Skin epidermis (tissue), 12 donors: ENCODE data around the gene SOHLH1.

ENCODE experiments used
- H3K27ac ChIP-seq, 21 experiments: fragments of 200-600 bp; sonication (generic) in 11 of 21; one replicate each; pipeline ENCODE4 v1.5.0; 2020; ENCODE audit warnings: mild to moderate bottlenecking in 3 of 21, inconsistent platforms in 2 of 21, moderate library complexity in 2 of 21
- H3K4me3 ChIP-seq, 7 experiments: fragments of 200-600 bp; sonication (generic) in 2 of 7; one replicate each; pipeline ENCODE4 v1.5.0; 2020; ENCODE audit warnings: inconsistent platforms in 2 of 7, mild to moderate bottlenecking in 2 of 7, moderate library complexity in 1 of 7

SOHLH1 gene

DNA sequence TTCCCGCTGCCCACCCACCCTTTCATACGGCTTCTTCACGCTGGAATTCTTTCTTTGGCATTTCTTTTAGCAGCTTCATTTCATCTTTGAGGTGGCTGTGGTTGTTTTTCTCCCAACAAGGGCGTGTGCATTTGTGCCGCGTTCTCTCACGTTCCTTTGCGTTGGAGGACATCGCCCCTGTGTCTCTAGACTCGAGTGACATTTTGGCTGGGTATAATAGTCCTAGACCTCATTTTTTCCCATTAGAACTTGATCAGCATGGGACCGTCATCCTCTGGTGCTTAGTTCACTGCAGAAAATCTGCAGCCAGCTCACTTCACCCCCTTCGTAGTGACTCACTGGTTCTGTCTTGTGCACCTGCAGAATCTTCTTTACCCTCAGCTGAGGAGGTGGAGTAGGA, 32.2 kb upstream of the SOHLH1 start:
- H3K27ac ChIP-seq: no peak overlapping the region

DNA sequence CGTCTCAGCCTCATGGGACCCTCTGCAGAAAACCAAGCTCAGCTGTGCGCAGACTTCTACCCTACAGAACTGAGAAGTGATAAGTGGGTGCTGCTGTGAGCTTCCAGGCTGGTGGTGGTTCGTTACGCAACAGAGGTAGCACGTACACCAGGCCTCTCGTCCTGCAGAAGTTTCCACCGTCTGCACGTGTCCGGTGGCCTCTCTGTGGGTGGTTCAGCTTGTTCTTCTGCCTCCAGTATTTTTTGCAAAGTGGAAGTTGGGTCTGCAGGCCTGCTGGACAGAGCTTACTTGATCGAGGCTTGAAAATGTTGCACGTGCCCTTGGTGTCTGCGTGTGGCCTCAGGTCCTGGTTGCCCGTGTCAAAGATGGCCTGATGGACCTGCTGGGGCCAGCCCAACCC, 30.2 kb upstream of the SOHLH1 start:
- Histone ChIP-seq H3K4me3 (no peak overlapping the region), H3K27ac (no peak overlapping the region)

More for the DNA sequence above, 32.2 kb upstream of the SOHLH1 start:
- no peak overlapping the region for H3K4me3 ChIP-seq

DNA sequence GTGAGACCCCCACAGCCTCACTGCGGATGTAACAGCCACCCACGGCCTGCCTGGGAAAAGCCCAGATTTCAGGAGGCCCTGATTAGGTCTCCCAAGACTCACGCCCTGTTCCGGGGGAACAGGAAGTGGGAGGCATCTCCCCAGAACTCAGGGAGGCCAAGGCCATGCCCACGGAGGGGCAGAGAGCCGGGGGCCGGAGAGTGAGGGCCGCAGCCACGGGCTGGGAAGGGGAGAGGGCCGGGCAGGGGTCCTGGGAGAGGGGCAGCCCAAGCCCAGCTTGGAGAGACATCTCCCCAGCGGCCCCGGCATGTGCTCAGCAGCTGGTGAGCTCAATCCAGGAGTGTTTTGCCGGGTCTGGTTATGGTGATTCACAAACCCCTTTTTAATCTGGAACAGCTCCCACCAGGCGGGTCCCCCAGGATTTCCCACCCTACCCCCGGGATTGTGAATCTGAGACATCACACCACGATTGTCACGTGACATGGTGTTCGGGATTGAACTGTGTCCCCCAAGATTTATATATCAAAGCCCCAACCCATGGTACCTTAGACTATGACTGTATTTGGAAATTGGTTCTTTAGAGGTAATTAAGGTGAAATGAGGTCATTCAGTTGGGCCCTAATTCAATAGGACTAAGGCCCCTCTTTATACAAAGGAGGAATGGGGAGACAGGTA, 29.3 kb upstream of the SOHLH1 start:
- Histone ChIP-seq H3K27ac (no peak overlapping the region), H3K4me3 (no peak overlapping the region)

DNA sequence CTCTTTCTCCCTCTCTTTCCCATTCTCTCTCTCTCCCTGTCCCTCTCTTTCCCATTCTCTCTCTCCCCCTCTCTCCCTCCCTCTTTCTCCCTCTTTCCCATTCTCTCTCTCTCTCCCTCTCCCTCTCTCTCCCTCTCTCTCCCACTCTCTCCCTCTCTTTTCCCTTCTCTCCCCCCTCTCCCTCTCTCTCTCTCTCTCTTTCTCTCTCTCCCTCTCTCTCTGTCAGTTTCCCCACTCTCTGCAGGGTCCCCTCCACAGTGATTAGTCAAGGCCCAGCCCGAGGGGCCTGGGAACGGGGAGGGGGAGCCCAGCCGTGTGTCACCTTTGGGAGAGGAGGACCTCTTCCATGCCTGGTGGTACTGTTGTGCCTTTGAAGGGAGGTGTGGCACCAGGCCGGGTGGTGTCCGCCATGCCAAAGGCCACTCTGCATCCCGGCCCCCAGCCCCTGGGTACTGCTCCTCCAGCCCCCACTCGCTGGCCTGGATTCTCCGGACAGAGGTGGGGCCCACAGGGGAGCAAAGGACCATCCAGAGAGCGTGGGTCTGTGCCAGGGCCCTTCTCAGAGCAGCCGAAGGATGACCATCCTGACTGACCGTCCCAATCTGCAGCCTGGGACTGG, 28.1 kb upstream of the SOHLH1 start:
- H3K27ac ChIP-seq: no peak overlapping the region
- no peak overlapping the region for H3K4me3 ChIP-seq

DNA sequence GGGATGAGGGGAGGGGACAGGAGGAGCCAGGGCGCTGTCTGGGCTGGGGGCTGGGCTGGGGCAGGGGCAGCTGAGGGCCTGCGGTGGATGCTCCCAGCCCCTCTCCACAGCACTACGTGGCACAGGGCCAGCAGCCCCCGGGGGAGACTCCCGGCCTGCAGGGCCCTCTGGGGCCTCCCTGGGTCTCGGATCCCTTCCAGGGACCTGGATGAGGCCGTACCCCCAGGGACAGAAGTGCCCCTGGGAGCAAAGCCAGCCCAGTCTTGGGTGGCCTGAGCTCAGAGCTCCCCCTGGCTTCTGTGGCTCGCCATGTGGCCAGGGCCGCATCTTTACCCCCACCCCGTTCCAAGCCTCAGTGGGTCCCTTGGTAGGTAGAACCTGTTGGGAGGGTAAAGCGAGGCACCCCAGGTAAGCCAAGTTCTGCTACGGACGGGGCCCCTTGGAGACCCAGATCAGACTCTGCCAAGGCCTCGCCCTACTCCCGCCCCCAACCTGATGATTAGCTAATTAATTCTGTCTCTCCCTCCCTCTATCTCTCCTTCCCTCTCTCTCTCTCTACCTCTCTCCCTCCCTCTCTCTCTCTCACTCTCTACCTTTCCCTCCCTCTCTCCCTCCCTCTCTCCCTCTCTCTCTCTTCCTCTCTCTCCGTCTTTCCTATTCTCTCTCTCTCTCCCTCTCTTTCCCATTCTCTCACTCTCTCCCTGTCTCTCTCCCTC, 27.0 kb upstream of the SOHLH1 start:
- Histone ChIP-seq H3K4me3 (no peak overlapping the region), H3K27ac (no peak overlapping the region)

DNA sequence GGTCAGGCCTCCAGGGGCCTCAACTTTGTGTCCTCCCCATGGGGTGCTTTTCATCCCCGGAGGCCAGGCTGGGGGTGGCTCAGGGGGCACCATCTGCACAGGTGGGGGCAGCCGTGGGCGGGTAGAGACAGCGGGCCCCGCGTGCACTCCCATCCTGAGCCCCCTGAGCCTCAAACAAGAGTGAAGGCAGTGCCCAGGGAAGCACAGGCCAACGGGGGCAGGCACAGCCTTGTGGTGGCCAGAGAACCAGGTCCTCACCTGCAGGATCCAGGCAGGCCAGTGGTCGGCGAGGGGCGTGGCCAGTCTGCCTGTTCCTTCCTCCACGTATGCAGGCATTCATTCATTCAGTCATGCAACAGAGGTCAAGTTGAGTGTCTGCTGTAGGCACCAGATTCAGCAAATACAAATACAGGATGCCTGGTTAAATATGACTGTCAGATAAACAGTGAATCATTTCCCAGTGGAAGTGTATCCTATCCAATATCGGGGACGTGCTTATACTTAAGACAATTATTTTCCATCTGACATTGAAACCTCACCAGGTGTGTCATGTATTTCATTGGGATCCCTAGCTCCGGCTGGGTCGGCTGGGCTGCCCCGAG, 25.0 kb upstream of the SOHLH1 start:
- Histone ChIP-seq H3K4me3 (no peak overlapping the region), H3K27ac (no peak overlapping the region)

DNA sequence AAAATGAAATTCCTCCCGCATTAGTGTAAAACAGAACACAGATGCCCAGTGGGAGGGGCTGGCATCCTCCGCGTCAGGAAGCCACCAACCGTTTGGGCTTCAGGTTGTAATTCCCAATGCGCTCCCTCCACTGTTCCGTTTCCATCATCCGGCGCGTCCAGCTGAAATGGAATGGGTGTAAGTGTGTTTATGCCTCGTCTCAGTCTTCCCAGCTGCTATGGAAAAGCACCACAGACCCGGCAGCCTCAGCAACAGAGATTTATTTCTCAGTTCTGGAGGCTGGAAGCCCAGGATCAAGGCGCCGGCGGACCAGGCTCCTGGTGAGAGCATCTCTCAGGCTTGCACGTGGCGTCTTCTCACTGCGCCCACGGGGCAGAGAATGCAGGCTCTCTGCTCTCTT, 23.1 kb upstream of the SOHLH1 start:
- H3K27ac ChIP-seq: no peak overlapping the region

DNA sequence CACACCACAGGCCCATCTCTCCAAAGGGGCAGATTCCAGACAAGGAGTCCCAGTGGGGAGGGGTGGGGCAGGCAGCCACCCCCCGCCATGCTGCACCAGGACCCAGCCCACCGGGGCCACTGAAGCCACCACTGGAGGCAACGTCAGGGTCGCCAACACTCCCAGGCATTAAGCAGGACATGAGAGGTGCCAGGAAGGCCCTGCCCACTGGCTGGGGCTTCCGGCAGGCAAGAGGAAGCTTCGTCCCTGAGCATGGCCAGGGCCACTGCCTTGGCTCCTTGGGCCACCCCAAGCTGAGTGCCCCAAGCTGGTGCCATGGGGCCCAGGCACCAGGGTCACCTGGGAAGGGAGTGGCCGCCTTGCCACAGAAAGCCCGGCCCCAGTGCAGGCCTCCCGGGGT, 20.2 kb upstream of the SOHLH1 start:
- Histone ChIP-seq H3K4me3 (no peak overlapping the region), H3K27ac (no peak overlapping the region)

More for the DNA sequence above, 23.1 kb upstream of the SOHLH1 start:
- H3K4me3 ChIP-seq: no peak overlapping the region

DNA sequence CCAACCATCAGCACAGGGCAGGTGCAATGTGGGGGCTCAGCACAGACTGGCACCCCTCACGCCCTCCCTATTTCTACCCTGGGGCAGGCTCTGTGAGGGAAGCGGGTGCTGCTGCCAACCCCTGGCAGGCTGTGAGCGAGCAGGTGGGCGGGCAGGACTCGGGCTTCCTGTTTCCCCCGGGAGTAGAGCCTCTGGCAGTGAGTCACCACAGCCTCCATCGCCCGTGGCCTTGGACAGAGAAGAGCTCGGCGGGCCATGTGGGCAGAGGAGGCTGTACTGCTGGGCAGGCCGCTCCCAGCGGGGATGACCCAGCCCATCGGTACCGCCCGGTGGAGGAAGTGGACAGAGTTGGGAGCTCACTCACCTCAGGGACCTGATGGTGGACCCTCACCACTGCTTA, 19.3 kb upstream of the SOHLH1 start:
- H3K27ac ChIP-seq: no peak overlapping the region

DNA sequence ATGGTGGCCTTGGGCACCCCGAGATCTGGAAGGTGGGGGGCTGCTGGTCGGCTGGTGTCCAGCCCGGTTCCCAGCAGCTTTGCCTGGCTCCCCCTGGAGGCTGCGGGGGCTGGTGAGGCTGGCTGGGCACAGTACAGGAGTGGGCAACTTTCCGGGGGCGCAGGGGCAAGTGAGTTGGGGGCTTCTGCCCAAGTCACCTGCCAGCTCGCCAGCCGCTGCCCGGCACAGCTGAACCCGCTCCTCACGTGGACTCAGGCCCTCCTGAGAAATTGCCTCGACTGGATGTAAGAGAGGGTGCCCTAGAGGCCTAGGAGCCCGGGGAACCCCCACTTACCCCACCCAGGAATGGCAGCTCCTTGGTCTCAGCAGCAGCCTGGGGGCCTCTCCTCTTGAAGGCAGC, 18.1 kb upstream of the SOHLH1 start:
- no peak overlapping the region for H3K4me3 ChIP-seq
- no peak overlapping the region for H3K27ac ChIP-seq

More for the DNA sequence above, 19.3 kb upstream of the SOHLH1 start:
- no peak overlapping the region for H3K4me3 ChIP-seq

DNA sequence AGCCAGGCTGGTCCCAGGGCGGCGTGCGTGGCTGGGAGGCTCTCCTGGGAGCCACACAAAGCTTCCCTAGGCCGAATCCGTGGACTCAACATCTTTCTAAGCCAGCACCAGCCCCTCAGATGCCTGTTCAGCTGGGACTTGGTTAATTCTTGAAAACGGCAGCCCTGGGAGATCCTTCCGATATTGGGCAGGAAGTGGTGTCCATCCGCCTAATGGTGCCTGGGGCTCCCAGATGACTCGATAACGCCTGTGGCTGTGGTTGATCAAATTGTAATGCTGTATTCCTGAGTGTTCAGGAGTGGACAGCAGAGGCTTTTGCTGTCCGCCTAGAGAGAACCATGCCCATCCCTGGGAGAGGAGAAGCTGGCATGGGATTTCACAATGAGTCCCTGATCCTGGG, 16.8 kb upstream of the SOHLH1 start:
- H3K4me3 ChIP-seq: no peak overlapping the region

DNA sequence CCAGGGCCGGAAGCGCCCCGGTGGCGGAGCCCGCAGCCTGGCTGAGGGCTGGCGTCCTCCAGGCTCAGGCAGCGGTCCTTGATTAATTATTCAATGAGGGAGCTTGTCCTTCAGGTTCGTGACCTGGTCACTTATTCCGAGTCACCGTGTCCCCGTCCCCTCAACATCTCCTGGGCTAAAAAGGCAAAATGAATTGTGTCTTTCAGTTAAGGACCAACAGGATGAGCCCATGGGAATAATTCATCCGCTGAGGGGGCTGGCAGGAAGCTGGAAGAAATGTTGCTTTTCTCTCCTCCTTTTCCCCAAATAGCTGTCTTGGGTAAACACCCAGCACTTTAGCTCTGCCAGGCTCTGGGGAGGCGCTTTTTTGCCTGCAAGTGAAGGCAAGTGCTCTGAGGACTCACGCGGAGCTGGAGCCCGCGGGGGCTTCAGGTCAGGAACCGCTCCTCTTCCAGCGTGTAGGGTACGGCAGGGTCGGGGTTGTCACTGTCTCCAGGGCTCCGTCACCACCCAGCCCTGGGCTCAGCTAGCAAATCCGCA, 15.8 kb upstream of the SOHLH1 start:
- Histone ChIP-seq H3K4me3 (no peak overlapping the region), H3K27ac (no peak overlapping the region)

More for the DNA sequence above, 16.8 kb upstream of the SOHLH1 start:
- H3K27ac ChIP-seq: no peak overlapping the region

DNA sequence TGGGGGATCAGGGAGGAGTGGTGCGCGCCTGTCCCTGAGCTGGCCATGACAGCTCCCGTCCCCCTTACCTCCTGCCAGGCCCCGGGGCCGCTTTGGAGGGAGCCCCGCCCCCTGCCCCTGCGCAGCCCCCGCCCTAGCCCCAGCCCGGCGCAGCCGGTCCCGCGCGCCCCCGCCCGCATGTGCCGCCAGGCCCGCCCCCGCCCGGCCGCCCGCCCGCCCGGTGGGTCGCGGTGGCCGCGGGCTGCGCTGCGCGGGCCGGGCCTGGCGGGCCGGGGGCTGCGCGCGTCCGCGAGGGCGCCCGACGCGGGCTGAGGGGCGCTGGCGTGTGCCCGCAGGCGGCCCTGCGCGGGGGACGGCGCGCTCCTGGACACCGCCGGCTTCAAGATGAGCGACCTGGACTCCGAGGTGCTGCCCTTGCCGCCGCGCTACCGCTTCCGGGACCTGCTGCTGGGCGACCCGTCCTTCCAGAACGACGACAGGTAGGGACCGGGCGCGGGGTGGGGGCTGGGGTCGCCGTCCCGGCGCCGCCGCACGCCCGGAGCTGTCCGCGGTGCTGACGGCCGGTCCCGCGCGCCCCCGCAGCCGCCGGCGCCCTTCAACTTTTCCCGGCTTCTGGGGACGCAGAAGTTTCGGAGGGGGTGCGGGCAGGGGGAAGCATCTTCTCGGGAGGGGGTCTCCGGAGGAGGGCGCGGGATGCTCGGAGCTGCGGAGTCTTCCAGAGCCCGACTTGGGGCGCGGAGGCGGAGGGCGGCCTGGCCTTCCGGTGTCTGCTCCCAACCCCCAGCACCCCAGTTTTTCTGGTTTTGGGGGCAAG, 15.2 kb upstream of the SOHLH1 start:
- no peak overlapping the region for H3K27ac ChIP-seq

DNA sequence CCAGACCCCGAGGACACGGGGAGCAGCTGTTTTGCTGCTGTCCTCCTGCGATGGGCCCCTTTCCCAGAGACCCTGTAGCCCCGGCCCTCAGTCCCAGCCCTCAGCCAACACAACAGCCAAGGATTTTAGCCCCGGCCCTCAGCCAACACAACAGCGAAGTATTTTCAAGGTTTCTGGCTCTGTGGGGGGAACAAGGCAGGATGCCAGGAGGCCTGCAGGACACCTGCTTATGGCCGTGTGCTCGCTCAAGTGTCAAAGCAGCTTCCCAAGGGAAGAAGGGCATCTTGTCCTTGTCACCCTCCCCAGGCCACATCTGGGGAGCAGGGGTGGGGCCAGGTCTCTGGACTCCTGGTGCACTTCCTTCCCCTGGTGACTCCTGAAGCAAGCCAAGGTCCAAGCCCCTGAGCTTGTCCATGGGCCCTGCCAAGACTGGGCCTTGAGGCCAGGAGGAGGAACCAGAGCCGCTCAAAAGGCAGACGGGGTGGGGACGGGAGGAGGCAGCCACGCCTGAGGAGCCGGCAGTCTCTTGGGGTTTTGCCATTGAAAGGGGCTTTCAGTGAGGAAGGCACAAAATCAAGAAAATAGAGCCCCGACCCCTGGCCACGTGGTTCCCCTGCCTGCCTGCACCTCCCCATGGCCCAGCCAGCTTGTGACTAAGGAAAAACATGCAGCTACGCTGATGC, 13.5 kb upstream of the SOHLH1 start:
- Histone ChIP-seq H3K4me3 (no peak overlapping the region), H3K27ac (no peak overlapping the region)

More for the DNA sequence above, 15.2 kb upstream of the SOHLH1 start:
- no peak overlapping the region for H3K4me3 ChIP-seq

DNA sequence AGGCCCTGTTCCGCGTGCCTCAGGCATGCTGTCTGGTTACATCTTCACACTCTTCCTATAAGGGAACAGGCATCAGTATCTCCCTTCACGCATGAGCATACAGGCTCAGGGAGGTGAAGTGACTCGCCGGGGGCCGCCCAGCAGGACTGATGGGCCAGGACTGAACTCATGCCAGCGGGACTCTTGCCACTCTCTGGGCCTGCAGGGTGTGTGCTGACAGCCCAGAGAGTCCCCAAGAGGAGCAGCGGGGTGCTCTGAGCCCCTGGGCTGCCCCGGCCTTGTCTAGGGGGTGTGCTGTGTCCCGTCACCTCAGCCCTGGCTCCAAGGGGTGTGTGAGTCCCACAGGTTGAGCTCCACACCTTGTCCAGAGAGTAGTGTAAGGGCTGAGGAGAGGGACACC, 12.6 kb upstream of the SOHLH1 start:
- H3K27ac ChIP-seq: no peak overlapping the region
- H3K4me3 ChIP-seq: no peak overlapping the region

DNA sequence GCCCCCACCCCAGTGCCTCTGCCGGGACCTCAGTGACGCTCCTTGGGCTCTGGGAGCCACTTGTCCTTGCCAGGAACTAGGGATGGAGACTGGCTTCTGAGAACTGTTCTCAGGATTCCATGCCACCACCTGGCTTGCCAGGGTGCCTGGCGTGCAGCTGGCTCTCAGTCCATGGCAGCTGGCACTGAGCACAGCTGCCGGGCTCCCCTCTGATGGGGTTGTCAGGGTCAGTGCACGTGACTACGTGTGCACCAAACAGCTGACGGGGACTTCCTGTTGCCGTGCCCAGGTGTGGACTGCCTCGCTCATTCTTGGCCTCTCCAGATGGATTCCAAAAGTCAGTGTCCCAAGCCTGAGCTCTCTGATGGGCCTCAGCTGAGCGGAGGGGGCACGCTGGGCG, 12.1 kb upstream of the SOHLH1 start:
- Histone ChIP-seq H3K27ac (no peak overlapping the region), H3K4me3 (no peak overlapping the region)

DNA sequence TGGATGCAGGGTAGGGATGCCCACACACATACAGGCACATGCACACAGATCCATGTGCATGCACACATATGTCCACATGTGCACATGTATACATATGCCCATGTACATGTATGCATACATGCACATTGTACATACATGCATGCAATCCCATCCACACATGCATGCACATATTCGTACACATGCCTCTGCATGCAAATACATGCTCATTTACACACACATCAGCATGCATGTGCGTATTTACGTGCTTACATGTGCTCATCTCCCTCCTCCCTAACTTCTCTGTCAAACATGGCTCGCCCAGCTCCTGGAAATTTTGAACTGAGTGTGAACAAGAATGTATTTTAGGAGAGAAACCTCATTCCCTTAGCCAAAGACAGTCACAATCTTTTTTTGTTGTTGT, 8.9 kb upstream of the SOHLH1 start:
- H3K27ac ChIP-seq: no peak overlapping the region
- no peak overlapping the region for H3K4me3 ChIP-seq

DNA sequence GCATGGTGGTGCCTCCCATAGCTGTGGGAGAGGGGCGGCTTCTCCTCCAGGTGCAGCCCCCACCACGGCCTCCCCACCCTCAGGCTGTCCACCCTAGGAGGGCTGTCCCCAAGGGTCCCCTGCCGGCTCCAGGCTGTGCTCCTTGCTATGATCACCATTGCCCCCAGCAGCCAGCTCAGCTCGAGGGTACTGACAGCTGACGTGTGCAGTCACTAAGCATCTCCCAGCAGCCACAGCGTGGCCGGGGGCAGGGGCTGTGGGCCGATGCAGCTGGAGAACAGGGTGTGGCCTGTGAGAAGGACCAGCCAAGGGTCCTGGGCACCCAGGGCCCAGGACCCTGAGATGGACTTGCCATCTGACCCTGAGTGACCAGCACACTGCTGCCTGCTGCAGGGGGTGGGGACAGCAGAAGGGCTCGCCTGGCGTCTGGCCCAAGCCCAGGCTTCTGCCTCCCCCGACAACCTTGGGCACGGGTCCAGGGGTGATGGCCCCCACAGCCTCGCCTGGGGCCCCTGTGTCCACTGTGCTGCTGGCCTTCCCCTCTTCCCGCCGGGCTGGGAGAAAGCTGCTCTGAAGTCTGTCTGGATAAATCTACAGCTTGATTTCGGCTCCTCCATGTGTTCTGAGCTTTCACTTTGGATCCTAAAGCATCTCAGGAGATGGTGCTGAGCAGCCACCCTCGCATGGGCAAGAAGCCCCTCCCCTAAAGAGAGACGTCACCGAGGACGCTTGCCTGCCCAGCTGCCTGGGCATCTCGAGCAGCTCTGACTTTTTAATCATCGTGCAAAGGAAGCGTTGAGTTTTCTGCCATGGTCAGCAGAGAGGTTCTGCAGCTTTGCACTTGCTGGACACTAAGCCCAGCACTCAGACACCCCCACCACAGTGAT, 8.2 kb upstream of the SOHLH1 start:
- no peak overlapping the region for H3K4me3 ChIP-seq

More for the DNA sequence above, 8.2 kb upstream of the SOHLH1 start:
- H3K27ac ChIP-seq: no peak overlapping the region
